GM12891 (cell line): ENCODE measurements around the gene LRP6.

ENCODE experiments used
- PAX5 ChIP-seq: IDR thresholded peaks from 2 replicates; pipeline ENCODE4 v1.6.1; 2011; ENCODE audit warnings: low read length, moderate library complexity, mild to moderate bottlenecking; ENCODE audit not compliant: insufficient read depth, severe bottlenecking
- POLR2A ChIP-seq: IDR thresholded peaks from 2 replicates; pipeline ENCODE4 v1.6.1; 2011; ENCODE audit warnings: low read depth, low read length, control low read depth
- POLR2AphosphoS5 ChIP-seq: IDR thresholded peaks from 2 replicates; pipeline ENCODE4 v1.6.1; 2011; ENCODE audit warnings: low read depth, low read length, control low read depth

DNA sequence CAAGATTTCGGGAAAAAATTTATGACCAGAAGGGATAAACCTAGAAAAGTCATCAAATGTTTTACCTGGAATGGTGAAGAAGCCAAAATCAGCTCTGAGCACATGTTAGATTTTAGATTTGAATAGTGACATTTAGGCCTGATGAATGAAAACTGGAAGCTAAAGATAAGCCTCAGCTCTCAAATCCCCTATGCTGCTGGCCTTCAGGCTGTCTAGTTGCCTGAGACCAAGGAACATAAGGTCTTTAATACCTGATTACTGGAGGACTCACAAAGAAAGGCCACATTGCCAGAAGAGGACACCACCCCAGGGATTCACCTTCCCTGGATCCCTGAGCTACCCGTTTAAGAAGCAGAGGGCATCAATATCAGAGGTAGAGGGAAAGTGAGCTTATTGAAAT is 139.5 kb downstream of the LRP6 start:
- TF ChIP-seq POLR2A (no peak), POLR2AphosphoS5 (no peak), PAX5 (no peak)
